SU-DHL-6 (cell line): ENCODE data around the gene FIGNL2.

ENCODE experiments used
- H2AFZ ChIP-seq: fragments of 200-600 bp; sonication (generic); 2 replicates; pipeline ENCODE4 v1.6.1; 2014; ENCODE audit warnings: low read depth, mild to moderate bottlenecking, moderate library complexity, mixed read lengths, antibody characterized with exemption, low read length; ENCODE audit not compliant: severe bottlenecking
- H3F3A ChIP-seq: fragments of 200-600 bp; shearing (Covaris generic); 2 replicates; pipeline ENCODE4 v1.6.0; 2016; ENCODE audit warnings: antibody characterized with exemption, mild to moderate bottlenecking; ENCODE audit not compliant: insufficient read depth
- H3K27ac ChIP-seq: fragments of 200-600 bp; sonication (generic); 2 replicates; pipeline ENCODE4 v1.5.1; 2016; ENCODE audit warnings: low read depth, mild to moderate bottlenecking, low read length, moderate library complexity, mixed read lengths
- H3K27me3 ChIP-seq: fragments of 200-600 bp; sonication (generic), shearing (Covaris generic); 2 replicates; pipeline ENCODE4 v1.6.0; 2014; ENCODE audit warnings: mild to moderate bottlenecking, low read length
- H3K36me3 ChIP-seq: fragments of 200-600 bp; sonication (generic); 2 replicates; pipeline ENCODE4 v1.6.1; 2014; ENCODE audit warnings: mild to moderate bottlenecking, low read length, mixed read lengths
- H3K4me2 ChIP-seq: fragments of 300-600, 200-600 bp; shearing (Covaris generic), sonication (generic); 2 replicates; pipeline ENCODE4 v1.6.0; 2014; ENCODE audit warnings: low read length, low read depth, mild to moderate bottlenecking; ENCODE audit not compliant: poor library complexity, severe bottlenecking
- H3K4me3 ChIP-seq: fragments of 200-600 bp; sonication (generic); 2 replicates; pipeline ENCODE4 v1.5.1; 2014; ENCODE audit warnings: antibody characterized with exemption, low read length, mild to moderate bottlenecking, mixed read lengths; ENCODE audit not compliant: insufficient read depth, poor library complexity, severe bottlenecking
- H3K79me2 ChIP-seq: fragments of 200-600 bp; sonication (generic); 2 replicates; pipeline ENCODE4 v1.6.1; 2014; ENCODE audit warnings: mild to moderate bottlenecking, low read length, moderate library complexity; ENCODE audit not compliant: insufficient read depth
- H3K9ac ChIP-seq: fragments of 200-600 bp; sonication (generic); 2 replicates; pipeline ENCODE4 v1.7.0; 2014; ENCODE audit warnings: mild to moderate bottlenecking, low read length
- H3K9me2 ChIP-seq: fragments of 200-600 bp; sonication (generic); replicated peaks from 2 replicates; pipeline ENCODE4 v1.6.1; 2014; ENCODE audit warnings: low read length; ENCODE audit not compliant: insufficient read depth
- H3K9me3 ChIP-seq: fragments of 200-600 bp; sonication (generic); 2 replicates; pipeline ENCODE4 v1.6.1; 2014; ENCODE audit warnings: low read length, mixed read lengths; ENCODE audit not compliant: insufficient read depth
- H4K20me1 ChIP-seq: fragments of 200-600 bp; sonication (generic); 2 replicates; pipeline ENCODE4 v1.6.1; 2014; ENCODE audit warnings: low read depth, mild to moderate bottlenecking, antibody characterized with exemption, low read length, moderate library complexity, mixed read lengths
- EZH2phosphoT487 ChIP-seq: fragments of 200-600 bp; sonication (generic), shearing (Covaris generic); conservative IDR thresholded peaks from 2 replicates; pipeline ENCODE4 v1.6.1; 2018; ENCODE audit warnings: mild to moderate bottlenecking, antibody characterized with exemption, low read length, moderate library complexity, mixed read lengths
- TF ChIP-seq, protein P1 (sequence below): fragments of 200-600 bp; sonication (generic); IDR thresholded peaks from one replicate; pipeline ENCODE4 v1.5.1; 2017; ENCODE audit warnings: antibody characterized with exemption, mild to moderate bottlenecking, low read length, moderate library complexity; ENCODE audit not compliant: insufficient read depth, poor library complexity, severe bottlenecking

Gene FIGNL2

GRCh38 chr12:51826881-51827280 lies 21.6 kb downstream of the FIGNL2 start:
- Histone ChIP-seq H3K9me3 (no peaks in the 10 kb centered on the region), H3K79me2 (no peaks in the 10 kb centered on the region), H3F3A (no peaks in the 10 kb centered on the region), H2AFZ (no peak overlapping the region), H3K36me3 (no peaks in the 10 kb centered on the region), H4K20me1 (no peaks in the 10 kb centered on the region), H3K4me3 (no peak overlapping the region), H3K4me2 (no peak overlapping the region), H3K27ac (no peak overlapping the region), H3K9me2 (no peaks in the 10 kb centered on the region), H3K9ac (no peak overlapping the region), H3K27me3 (no peaks in the 10 kb centered on the region)
- TF ChIP-seq, protein P1, sequence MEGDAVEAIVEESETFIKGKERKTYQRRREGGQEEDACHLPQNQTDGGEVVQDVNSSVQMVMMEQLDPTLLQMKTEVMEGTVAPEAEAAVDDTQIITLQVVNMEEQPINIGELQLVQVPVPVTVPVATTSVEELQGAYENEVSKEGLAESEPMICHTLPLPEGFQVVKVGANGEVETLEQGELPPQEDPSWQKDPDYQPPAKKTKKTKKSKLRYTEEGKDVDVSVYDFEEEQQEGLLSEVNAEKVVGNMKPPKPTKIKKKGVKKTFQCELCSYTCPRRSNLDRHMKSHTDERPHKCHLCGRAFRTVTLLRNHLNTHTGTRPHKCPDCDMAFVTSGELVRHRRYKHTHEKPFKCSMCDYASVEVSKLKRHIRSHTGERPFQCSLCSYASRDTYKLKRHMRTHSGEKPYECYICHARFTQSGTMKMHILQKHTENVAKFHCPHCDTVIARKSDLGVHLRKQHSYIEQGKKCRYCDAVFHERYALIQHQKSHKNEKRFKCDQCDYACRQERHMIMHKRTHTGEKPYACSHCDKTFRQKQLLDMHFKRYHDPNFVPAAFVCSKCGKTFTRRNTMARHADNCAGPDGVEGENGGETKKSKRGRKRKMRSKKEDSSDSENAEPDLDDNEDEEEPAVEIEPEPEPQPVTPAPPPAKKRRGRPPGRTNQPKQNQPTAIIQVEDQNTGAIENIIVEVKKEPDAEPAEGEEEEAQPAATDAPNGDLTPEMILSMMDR = no peak
- TF ChIP-seq EZH2phosphoT487 = no peak

DNA sequence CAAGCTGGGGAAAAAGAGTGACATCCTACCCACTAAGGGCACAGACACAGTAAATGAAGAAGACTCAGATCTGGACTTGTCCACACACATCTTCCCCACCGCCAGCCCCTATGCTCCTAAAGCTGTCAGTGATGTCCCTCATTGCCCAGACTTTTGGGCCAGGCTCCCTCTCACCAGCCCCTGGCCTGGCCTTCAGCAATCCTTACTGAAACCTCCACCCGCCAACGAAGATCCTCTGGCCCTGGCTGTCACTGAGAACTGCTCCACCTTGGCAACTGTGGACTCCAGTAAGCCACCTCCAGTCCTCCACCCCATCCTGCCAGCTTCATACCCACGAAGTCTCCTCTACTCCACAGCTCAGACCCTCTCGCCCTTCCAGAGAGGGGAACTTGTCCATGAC lies 23.3 kb downstream of the FIGNL2 start:
- H3K4me3 ChIP-seq = no peak overlapping the region
- no peak overlapping the region for H3K27ac ChIP-seq
- no peaks in the 10 kb centered on the region for H3K27me3 ChIP-seq
- H3K79me2 ChIP-seq = no peaks in the 10 kb centered on the region
- H3K36me3 ChIP-seq = no peaks in the 10 kb centered on the region
- H3F3A ChIP-seq = no peaks in the 10 kb centered on the region
- no peaks in the 10 kb centered on the region for H3K9me3 ChIP-seq
- H2AFZ ChIP-seq = no peak overlapping the region
- TF ChIP-seq EZH2phosphoT487 = no peak
- TF ChIP-seq, protein P1 = no peak
- no peak overlapping the region for H3K9ac ChIP-seq
- H3K4me2 ChIP-seq = no peak overlapping the region
- H3K9me2 ChIP-seq = no peaks in the 10 kb centered on the region
- H4K20me1 ChIP-seq = no peaks in the 10 kb centered on the region

DNA sequence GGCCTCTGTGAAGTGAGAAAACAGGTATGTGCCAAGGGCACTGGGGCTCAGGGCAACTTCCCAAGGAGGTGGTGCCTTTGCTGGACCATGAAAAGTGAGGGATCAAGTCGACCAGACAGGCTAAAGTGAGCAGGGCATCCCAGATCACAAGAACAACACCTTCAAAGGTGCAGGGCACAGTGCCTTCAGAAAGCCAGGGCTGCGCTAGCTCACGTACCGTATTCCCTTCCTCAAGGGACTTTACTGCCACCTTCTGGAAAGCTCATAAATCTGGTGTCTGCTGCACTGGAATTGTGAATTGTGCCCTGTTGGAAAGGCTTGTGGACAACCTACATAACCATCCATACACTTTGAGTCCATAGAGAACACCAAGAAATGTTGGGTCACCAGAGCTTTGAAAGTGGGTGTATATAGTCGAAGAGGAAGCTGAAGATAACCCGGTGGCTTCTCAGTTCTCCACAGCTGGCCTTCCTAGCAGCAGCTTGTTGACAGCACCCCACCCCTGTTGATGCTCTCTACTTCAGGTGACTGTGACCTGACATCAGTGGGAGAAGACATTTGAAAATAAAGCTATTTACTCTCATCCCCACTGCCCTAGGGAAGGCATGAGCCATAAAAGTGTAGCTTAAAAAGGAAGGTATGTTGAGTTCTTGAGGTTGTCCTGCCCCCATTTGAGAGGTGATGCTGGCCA lies 24.5 kb downstream of the FIGNL2 start:
- Histone ChIP-seq H3K9ac (no peak overlapping the region), H3K27me3 (no peaks in the 10 kb centered on the region), H3K4me2 (no peak overlapping the region), H3K27ac (no peak overlapping the region), H3K79me2 (no peaks in the 10 kb centered on the region), H2AFZ (no peak overlapping the region), H3K36me3 (no peaks in the 10 kb centered on the region), H3F3A (no peaks in the 10 kb centered on the region), H3K9me2 (no peaks in the 10 kb centered on the region), H4K20me1 (no peaks in the 10 kb centered on the region), H3K4me3 (no peak overlapping the region), H3K9me3 (no peaks in the 10 kb centered on the region)
- TF ChIP-seq, protein P1 = peak; percentile 22
- no peak for TF ChIP-seq EZH2phosphoT487
